Erythroblast (primary cell): ENCODE results near the gene NNMT.
"Not testable (repeated sequence)": the region's sequence is repeated elsewhere in the genome, so short reads cannot be mapped to it uniquely, and the experiment has no call there.

Experiments
- DNase-seq, 2 experiments: peaks; one replicate each; lab custom pipeline; 2025; lab: John Stamatoyannopoulos, UW
- GATA1 ChIP-seq: IDR thresholded peaks from 2 replicates; pipeline ENCODE4 v1.6.1; 2011; ENCODE audit warnings: low read depth, mild to moderate bottlenecking, control low read depth, low read length, moderate library complexity
- POLR2A ChIP-seq: IDR thresholded peaks from 2 replicates; pipeline ENCODE4 v1.6.1; 2011; ENCODE audit warnings: mild to moderate bottlenecking, low read length

Gene NNMT

GRCh38 chr11:114316980-114317786 lies 21.0 kb downstream of the NNMT start:
- no peak for DNase-seq
- TF ChIP-seq POLR2A (no peak), GATA1 (no peak)

GRCh38 chr11:114317787-114318137 lies 21.6 kb downstream of the NNMT start:
- no peak for TF ChIP-seq GATA1
- TF ChIP-seq POLR2A, result no peak
- DNase-seq, result peak; percentile 12 to 33

- no peak for TF ChIP-seq GATA1
- no peak for TF ChIP-seq POLR2A
These were observed 22.2 kb downstream of the NNMT start for GRCh38 chr11:114318361-114318760.

GRCh38 chr11:114319716-114320328 lies 23.6 kb downstream of the NNMT start:
- no peak for DNase-seq

More at GRCh38 chr11:114318361-114318760, 22.2 kb downstream of the NNMT start:
- no peak for DNase-seq

GRCh38 chr11:114321621-114322257 lies 25.5 kb downstream of the NNMT start:
- DNase-seq, result no peak
- TF ChIP-seq POLR2A (no peak), GATA1 (no peak)

More at GRCh38 chr11:114319716-114320328, 23.6 kb downstream of the NNMT start:
- no peak for TF ChIP-seq GATA1
- no peak for TF ChIP-seq POLR2A

- no peak for TF ChIP-seq POLR2A
- TF ChIP-seq GATA1, result no peak
- DNase-seq, result no peak
These were observed 26.7 kb downstream of the NNMT start for GRCh38 chr11:114322934-114323333.

- TF ChIP-seq GATA1 (no peak), POLR2A (no peak)
- DNase-seq, result no peak
These were observed 30.0 kb downstream of the NNMT start for GRCh38 chr11:114326151-114326550.

- TF ChIP-seq GATA1, result no peak
- TF ChIP-seq POLR2A, result no peak
These were observed 30.6 kb downstream of the NNMT start for GRCh38 chr11:114326776-114327175.

GRCh38 chr11:114330373-114330772 lies 34.2 kb downstream of the NNMT start:
- no peak for DNase-seq
- TF ChIP-seq GATA1, result no peak
- no peak for TF ChIP-seq POLR2A

More at GRCh38 chr11:114326776-114327175, 30.6 kb downstream of the NNMT start:
- DNase-seq, result no peak

- TF ChIP-seq GATA1 (no peak), POLR2A (no peak)
- peak; percentile 65 to 77 for DNase-seq
These were observed 44.3 kb downstream of the NNMT start for GRCh38 chr11:114340311-114341131.

- not testable (repeated sequence) for DNase-seq
These were observed 45.5 kb downstream of the NNMT start for GRCh38 chr11:114341667-114342066.

- DNase-seq, result no peak
- TF ChIP-seq POLR2A (no peak), GATA1 (no peak)
These were observed 46.3 kb downstream of the NNMT start for GRCh38 chr11:114342476-114342875.

GRCh38 chr11:114343020-114343419 lies 46.8 kb downstream of the NNMT start:
- no peak for TF ChIP-seq GATA1
- TF ChIP-seq POLR2A, result no peak

More at GRCh38 chr11:114343020-114343419, 46.8 kb downstream of the NNMT start:
- no peak for DNase-seq
